Measurements from ENCODE around the gene MYT1.
"Not testable (repeated sequence)": the region's sequence is repeated elsewhere in the genome, so short reads cannot be mapped to it uniquely, and the experiment has no call there.

MYT1 gene

DNA sequence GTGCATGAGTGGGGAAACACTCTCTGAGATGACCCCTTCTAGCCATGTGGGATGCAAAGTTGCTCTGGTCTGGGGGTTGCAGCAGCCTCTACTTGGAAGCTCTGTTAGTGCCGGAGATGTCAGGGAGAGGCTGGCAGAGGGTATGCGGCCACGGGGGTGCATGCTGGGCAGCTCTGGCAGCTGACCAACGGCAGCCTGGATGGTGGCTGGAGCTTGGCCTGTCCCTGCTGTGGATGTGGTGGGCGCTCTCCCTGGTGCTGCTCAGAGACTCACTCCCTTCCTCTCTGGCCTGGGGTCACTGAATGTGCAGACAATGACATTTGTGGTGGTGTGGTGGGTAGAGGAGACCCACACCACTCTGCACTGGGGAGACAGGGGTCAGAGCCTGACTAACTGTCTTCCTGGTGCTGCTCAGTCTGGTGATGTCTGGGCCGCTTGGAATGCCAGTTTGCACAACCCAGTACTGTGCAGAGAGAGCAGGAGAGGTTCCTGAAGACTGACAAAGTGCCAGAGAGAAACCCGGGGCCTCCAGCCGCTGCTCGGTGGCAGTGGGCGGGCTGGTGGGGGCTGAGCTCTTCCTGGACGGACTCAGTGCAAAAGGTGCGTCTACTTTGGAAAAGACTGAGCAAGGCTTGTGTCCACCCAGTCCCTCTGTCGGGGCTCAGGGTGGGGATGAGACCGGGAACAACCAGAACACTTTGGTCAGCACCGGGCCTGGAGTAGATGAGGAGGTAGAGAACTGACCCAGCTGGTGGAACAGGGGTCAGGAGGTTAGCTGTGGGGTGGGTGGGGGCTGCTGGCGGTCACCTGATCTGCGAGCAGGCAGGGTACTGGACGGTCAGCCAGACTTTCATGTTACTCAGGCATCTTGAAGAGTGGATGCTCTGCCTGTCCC lies 2.7 kb downstream of the MYT1 start:
- DNase-seq (ENCODE audit: low read depth, low spot score): no peak

DNA sequence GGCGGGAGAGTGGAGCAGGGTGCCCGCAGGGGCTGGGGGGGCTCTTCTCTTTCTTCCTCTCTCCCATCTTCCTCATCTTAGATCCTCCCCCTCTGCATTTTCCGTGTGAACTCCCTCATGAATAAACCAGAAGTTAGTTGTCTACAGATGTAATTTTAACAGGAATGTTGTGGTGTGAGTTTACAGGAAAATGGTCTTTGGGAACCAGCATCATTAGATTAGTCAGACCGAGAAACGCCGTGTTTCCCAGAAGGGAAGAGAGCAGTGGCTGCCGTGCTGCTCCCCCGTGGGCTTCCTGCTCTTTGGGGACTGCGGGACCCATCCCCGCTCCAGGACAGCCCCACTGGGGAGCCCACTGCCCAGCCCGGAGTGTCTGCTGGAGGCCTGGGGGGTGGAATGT lies 3.4 kb downstream of the MYT1 start:
- no peak for DNase-seq (ENCODE audit: low read depth, low spot score)

DNA sequence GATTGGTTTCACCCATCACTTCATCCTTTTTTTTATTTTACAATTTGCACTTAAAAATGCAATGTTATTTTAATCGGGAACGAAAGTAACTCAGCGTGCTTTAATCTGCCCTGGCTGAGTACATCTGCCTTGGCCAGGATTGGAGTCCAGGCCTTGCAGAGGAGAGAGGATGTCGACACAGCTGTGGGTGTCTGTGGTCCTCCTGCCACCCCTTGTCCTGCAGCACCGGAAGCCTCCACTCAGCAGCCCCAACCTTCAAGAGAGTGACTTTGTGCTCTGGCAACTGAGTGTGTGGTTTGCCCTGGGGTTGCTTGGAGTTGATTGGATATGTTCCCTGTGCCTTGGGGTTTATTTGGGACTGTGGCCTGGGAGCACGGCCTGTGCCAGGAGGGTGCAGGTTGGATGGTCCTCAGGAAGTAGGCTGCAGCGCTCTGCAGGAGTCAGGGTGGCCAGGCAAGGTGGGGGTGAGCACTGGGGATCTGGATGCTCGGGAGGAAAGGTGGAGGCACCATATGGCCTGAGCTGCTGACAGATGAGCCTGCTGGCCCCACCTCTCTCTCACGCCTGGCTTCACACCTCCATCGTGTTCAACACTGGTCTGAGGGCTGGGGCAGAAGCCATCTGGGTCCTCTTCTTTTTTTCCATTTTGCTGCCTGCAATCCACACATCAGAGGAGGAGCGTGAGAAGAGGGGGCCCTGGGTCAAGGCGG lies 4.3 kb downstream of the MYT1 start:
- no peak for DNase-seq (ENCODE audit: low read depth, low spot score)

DNA sequence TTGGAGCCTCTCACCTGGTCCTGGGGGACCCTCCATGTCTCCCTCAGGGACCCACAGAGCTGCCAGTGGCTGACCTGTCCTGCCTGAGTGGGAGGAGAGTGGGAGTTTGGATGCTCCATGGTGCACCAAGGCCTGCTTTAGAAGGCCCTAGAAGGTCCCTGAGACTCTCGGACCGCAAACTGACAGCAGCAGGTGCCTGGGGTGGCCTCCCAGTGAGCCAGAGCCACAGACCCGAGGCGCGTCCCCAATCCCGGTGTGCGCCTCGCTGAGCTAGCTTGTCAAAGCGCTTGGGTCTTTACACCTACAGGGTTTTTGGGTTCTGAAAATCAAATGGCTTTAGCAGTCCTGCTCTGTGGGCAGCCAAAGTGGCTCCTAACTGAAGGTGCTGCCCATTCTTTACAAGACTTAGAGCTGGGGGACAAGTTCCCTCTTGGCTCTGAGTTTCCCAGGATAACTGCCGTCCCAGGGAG lies 4.9 kb downstream of the MYT1 start:
- DNase-seq (ENCODE audit: low read depth, low spot score): no peak

DNA sequence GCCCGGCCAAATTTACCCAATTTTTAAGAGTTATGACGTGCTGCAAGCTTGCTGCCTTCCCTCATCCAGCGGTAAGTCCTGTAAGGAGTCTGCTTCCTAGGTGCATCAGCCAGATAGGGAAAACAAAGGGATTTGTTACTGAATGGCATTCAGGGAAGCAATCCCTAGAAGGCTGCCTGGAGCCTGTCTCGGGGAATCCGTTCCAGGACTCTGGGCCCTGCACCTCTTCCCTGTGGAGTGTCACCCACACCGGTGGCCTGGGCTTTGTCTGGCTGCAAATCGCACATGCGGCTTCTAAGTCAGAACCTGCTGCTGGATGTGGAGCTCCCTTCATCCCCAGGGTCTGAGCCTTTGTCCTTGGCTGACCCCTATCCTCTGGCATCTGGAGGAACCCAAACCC lies 7.0 kb downstream of the MYT1 start:
- no peak for DNase-seq (ENCODE audit: low read depth, low spot score)

DNA sequence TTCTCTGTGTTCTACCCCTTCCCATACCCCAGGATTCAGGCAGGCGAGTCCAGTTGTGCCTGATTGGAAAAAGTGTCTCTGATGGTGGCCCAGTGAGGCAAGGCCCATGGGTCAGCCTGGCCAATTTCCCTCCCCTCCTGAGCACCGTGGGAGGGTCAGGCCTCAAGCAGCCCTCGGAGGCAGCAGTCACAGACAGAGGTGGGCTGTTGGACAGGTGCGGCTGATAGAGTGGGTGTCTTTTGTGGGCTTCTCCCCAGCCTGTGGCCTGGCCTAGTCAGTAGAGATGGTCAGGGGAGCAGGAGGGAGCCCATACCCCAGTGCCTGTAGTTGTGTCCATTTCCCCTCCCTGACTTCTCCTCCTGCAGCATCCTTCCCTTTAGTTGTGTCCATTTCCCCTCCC lies 8.9 kb downstream of the MYT1 start:
- DNase-seq (ENCODE audit: low read depth, low spot score): no peak

DNA sequence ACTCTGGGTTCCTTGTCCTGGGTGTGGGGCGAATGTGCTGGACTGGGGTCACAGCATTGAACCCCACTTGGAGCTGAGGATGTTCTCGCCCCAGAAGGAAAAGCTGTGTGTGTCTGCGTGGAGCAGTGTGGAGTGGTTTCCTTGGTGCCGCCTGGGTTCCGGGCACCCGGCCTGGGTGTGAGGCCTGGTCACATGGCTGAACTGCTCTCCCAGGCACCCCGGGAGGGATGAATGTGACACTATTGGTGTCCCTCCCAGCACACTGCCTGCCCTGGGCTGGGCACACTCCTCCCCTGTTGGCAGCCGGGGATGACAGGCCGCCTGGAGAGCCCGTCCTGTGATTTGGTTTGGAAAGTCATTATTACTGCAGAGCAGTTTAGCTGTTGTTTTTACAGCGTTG lies 12.3 kb downstream of the MYT1 start:
- no peak for DNase-seq (ENCODE audit: low read depth, low spot score)

DNA sequence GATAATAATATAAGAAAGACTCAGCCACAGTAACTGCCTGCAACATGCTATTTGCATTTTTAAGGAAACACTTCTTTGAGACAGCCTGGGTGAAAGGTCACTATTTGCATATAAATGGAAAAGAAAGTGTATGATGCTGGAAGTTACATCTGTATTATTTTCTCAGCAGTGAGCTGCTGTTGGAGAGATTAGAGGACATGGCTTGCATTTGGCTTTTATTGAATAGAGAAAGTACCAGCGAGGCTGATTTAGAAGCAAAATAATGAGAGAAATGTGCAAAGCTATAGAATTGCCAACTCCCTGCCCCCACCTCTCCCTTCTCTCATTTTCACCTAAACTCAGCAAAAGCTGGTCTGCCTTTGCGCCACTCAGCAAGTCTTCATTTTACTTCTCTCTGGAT lies 12.7 kb downstream of the MYT1 start:
- no peak for DNase-seq (ENCODE audit: low read depth, low spot score)

DNA sequence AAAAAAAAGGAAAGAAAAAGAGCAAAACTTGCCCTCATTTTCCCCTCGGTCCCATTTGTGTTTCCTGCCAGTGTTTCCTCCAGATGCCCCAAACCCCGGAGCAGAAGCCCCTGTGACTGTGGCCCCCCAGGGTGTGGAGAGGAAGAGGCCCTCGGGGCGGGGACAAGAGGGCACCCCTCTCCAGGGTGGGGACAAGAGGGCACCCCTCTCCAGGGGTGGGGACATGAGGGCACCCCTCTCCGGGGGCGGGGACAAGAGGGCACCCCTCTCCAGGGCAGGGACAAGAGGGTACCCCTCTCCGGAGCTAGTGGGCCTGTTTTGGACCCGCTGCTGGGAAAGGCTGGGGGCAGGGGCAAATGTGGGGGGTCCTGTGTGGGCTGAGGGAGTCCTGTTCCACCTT lies 13.1 kb downstream of the MYT1 start:
- no peak for DNase-seq (ENCODE audit: low read depth, low spot score)

DNA sequence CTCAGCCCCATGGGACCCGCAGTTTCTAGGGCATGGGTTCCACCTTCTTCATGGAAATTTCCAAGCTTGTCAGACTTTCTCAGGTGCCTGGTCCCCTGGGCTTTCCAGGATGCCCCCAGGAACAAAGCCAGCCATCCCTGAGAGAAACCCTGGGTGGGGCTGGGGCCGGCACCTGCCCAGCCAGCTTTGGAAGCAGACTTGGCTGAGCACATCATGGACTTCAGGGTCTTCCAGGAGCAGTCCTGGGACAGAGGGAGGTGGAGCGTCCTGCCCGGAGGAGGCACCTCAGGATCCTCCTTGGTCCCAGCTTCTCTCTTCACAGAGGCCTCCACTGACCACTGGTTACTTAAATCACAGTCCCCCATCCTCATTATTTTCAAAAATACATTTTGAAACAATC lies 13.5 kb downstream of the MYT1 start:
- DNase-seq (ENCODE audit: low read depth, low spot score): no peak

DNA sequence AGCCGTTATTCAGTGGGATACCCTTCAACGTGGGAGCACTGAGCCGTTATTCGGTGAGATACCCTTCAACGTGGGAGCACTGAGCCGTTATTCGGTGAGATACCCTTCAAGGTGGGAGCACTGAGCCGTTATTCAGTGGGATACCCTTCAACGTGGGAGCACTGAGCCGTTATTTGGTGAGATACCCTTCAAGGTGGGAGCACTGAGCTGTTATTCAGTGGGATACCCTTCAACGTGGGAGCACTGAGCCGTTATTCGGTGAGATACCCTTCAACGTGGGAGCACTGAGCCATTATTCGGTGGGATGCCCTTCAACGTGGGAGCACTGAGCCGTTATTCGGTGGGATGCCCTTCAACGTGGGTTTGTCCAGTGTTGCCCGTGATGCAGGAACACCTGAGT lies 14.7 kb downstream of the MYT1 start:
- not testable (repeated sequence) for DNase-seq (ENCODE audit: low read depth, low spot score)

DNA sequence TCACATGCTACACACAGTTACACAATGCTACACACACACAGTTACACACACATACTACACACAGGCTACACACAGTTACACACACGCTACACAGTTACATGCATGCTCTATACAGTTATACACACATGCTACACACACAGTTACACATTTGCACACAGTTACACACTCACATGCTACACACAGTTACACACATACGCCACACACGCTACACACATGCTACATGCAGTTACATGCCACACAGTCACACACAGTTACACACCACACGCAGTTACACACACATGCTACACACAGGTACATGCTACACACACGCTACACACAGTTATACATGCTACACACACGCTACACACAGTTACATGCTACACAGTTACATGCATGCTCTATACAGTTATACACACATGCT lies 15.6 kb downstream of the MYT1 start:
- no peak for DNase-seq (ENCODE audit: low read depth, low spot score)

DNA sequence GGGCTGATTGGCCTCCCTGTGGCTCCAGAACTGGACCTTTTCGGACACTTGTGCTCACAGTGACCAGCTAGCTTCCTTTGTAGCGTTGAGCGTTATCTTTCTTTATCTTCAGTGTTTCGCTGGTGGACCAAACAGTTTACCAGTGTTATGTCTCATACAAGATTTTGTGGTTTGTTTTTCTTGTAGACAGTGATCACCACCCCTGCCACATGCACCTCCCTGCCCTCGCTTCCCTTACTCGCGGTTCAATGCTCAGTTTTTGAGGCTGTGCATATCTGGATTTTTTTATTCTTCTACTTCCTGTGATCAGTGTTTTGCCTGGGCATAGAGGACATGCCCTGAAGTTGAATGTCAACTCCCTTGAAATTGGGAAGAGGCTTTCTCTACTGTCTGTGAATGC lies 16.4 kb downstream of the MYT1 start:
- DNase-seq (ENCODE audit: low read depth, low spot score): no peak

DNA sequence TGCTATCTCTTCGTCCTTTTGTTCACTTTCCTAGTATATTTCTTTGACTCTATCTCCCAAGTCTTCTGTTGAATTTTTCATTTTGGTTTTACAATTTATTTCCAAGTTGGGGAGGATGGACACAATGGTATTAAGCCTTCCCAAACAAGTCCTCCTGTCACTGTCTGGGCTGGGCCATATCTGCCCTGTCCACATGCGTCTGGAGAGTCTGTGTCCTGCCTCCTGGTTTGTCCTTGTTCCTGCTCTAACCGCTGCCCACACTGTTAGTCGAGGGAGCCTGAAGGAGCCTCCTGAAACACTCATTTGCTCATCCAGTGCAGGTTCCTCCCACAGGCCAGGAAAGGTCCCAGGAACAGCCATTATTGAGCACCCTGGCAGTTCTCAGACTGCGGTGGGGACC lies 17.1 kb downstream of the MYT1 start:
- DNase-seq (ENCODE audit: low read depth, low spot score): no peak

DNA sequence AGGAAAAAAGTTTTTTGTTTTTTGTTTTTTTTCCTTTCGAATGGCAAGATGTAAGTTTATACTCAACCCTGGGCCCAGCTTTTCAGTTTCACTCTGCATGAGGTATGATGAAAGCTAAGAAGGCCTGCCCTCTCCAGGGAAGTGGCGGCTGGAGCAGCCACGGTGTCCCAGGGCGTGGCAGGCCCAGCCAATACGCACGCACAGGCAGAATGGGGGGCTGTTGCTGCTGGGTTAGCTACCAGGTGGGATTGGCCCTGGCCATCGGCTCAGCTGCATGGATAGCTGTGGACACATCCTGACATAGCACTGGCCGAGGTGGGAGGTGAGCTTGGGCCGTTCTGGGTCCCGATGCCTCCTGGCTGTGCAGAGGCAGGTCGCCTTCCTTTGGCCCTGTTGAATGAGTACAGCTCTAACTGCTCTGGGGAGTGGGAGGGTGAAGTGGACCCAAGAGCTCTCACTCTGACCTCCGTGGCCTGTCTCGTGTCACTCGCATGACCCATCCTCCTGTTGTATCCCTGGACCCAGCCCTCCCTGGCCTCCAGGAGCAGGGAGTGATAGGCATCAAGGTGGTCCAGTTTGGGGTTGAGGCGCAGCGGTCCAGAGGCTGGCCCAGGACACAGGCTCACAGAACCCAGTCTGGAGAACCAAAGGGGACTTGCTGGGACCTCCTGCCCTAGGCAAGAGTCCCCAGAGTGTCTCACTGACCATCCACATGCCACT lies 18.1 kb downstream of the MYT1 start:
- no peak for DNase-seq (ENCODE audit: low read depth, low spot score)

DNA sequence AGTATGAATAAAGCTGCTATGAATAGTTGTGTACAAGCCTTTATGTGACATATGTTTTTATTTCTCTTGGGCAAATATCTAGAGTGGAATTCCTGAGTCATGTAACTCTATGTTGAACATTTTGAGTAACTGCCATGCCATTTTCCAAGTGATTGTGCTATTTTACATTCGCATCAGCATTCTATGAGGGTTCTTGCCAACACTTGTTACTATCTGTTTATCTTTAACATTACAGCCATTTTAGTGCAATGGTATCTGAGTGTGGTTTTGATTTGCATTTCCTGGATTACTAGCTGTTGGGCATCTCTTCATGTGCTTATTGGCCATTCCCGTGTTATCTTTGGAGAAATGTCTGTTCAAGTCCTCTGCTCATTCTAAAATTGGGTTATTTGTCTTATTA lies 19.1 kb downstream of the MYT1 start:
- no peak for DNase-seq (ENCODE audit: low read depth, low spot score)

DNA sequence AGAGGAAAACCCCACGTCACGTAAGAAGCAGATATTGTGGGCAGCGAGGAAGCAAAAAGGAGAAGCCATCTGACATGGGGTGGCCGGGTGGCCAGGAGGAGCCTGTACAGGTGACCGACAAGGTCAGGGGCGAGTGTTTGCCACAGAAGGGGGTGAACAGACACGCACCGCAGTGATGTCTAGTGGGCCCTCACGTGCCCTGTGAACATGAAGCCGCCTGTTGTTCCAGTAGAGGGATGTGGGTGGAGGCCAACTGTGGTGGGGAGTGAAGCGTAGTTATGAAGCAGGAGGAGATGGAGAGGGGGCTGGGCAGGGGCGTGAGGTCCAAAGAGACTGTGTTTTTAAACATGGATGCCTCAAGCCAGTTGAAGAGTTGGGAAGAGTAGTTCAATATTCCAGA lies 20.5 kb downstream of the MYT1 start:
- DNase-seq (ENCODE audit: low read depth, low spot score): no peak

DNA sequence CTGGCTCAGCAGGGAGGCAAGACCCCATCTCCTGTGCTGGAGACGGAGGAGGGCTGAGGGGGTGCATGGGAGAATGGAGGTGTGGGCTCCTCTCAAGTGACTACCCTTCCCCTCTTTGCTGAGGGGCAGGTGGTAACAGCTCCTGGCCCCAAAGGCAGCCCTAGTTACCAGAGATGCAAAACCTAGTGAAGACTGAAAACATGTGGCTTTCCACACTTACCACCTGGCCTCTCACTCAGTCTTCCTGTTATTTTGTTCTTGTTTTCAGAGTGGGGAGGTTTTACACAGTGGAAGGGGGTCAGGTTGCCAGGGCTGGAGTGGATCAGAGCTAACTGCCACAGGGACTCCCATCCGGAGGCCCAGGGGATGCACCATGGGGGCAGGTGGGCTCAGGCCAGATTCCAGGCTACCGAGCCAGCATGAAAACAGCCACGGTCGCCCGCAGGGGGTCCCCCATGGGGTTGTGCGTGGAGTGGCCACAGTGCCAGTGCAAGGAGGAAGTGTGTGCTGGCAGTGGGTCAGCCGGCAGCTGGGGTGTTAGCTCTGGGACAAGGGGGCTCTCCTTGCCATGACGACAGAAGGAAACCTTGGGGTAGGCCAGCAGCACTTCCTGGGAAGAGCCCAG lies 21.1 kb downstream of the MYT1 start:
- no peak for DNase-seq (ENCODE audit: low read depth, low spot score)

DNA sequence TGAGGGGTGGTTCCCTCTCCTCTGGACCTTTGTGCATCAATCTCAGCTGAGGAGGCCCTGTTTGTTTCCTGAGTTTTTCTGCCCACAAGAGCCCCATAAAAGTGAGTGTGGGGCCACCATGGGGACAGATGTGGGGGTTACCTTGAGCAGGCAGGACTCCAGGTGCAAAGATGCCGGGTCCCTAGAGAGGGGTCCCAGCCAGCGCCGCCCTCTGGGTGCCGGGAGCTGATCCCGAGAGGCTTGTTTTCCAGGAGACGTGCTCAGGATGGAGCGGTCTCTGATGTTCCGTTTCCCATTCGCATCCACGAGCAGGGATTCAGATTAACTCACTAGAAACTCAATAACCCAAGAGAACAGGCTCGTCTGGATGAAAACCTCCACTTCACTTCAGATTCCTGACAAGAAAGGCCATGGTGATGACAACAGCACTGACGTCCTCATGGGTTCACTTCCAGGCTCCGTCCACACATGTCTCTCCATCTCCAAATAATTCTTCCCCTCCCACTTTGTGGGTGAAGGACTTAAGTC lies 21.9 kb downstream of the MYT1 start:
- DNase-seq (ENCODE audit: low read depth, low spot score): no peak

DNA sequence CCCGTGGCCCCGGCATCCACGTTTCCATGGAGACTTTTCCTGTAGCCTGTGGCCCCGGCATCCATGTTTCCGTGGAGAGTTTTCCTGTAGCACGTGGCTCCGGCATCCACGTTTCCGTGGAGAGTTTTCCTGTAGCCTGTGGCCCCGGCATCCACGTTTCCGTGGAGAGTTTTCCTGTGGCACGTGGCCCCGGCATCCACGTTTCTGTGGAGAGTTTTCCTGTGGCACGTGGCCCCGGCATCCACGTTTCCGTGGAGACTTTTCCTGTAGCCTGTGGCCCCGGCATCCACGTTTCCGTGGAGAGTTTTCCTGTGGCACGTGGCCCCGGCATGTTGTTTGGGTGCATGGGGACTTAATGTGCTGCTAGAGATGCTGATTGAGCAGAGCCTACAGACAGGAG lies 23.0 kb downstream of the MYT1 start:
- not testable (repeated sequence) for DNase-seq (ENCODE audit: low read depth, low spot score)

DNA sequence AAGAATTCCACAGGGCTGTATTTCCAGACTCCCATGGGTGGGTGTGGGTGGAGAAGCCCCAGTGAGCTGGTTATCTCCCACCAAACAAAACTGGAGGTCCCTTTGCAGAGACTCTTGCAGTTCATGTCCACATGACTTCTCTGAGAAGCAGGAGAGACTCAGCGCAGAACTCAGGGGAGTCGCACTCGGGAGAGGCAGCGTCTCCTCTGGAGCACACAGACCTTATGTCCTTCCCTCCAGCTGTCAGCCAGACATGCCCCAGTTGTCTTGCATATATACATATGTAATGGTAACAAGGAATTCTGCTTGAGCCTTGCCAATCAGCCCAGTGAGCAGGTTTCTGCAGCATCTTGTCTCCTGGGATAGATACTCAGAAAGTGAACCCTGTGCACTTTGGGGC lies 23.8 kb downstream of the MYT1 start:
- no peak for DNase-seq (ENCODE audit: low read depth, low spot score)

All from activated CD4-positive, CD25-positive, alpha-beta regulatory T cell treated with anti-CD3 and anti-CD28 coated beads, Interleukin-2, amount 50 U/mL, for 16 hours (primary cell).